Measurements from ENCODE around the gene NXF2B. TPM values are rescaled to one million over a fixed set of nuclear protein-coding genes. Genes with fewer than 3 reads are reported as not detected.
"Not testable (repeated sequence)": the region's sequence is repeated elsewhere in the genome, so short reads cannot be mapped to it uniquely, and the experiment has no call there.

Gene NXF2B, protein sequence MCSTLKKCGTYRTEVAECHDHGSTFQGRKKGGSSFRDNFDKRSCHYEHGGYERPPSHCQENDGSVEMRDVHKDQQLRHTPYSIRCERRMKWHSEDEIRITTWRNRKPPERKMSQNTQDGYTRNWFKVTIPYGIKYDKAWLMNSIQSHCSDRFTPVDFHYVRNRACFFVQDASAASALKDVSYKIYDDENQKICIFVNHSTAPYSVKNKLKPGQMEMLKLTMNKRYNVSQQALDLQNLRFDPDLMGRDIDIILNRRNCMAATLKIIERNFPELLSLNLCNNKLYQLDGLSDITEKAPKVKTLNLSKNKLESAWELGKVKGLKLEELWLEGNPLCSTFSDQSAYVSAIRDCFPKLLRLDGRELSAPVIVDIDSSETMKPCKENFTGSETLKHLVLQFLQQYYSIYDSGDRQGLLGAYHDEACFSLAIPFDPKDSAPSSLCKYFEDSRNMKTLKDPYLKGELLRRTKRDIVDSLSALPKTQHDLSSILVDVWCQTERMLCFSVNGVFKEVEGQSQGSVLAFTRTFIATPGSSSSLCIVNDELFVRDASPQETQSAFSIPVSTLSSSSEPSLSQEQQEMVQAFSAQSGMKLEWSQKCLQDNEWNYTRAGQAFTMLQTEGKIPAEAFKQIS
- not detected in 2 replicates for total RNA-seq
- 0.23 TPM in 1 of 2 replicates, not detected in the other for polyA plus RNA-seq

DNA sequence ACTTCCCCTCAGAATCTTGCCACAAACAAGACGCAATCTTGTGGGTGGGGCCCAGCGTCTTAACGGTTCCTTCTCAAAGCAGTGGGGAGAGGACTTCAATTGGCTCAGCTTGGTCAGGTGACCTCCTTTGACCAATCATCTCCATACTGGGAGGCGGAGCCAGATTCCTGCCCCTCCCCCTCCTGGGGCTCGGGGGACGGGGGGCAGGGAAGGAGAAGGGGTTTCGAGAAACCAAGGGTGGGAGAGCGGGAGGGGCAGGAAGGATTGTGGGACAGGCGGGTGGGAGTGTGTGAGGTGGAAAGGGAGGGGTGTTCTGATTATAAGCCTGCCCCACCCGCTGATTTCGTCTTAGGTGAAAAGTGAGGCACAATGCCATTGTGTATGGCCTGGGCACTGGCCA, at the start of gene NXF2B:
Gene NXF2B, minus strand, starts transcription at position 101 of the 400 bp plus-strand sequence. CDS start 59,972 bp downstream, outside the sequence.
- not testable (repeated sequence) for H3K4me3 ChIP-seq

DNA sequence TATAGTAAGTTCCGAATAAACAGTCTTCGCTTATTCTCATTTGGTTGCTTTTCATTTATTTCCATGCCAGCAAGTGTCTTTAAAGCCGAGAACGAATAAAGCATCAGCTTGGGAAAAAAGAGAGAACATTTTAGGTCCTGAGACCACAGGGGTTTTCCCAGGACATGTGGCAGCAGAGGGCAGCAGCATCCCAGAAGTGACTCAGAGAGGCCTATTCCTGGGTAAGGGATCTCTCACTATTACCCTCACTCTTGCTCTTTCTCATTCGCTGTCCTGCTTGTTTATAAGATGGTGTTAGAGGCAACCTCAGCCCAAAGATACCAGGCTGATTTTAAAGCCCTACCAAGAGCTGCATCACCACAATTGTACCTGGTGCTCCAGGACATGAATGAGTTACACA, 39.0 kb upstream of the NXF2B start:
- not testable (repeated sequence) for H3K9me3 ChIP-seq (ENCODE audit: low read depth); H3K36me3 ChIP-seq; H3K27me3 ChIP-seq; H3K4me3 ChIP-seq; H3K4me1 ChIP-seq (ENCODE audit: low read depth); DNase-seq (ENCODE audit: low read depth in 1 of 2, low spot score in 1 of 2); H3K27ac ChIP-seq

More for the DNA sequence above, at the start of gene NXF2B:
- not testable (repeated sequence) for H3K27ac ChIP-seq; DNase-seq (ENCODE audit: low read depth in 1 of 2, low spot score in 1 of 2); H3K9me3 ChIP-seq (ENCODE audit: low read depth); H3K27me3 ChIP-seq; H3K36me3 ChIP-seq; H3K4me1 ChIP-seq (ENCODE audit: low read depth)

DNA sequence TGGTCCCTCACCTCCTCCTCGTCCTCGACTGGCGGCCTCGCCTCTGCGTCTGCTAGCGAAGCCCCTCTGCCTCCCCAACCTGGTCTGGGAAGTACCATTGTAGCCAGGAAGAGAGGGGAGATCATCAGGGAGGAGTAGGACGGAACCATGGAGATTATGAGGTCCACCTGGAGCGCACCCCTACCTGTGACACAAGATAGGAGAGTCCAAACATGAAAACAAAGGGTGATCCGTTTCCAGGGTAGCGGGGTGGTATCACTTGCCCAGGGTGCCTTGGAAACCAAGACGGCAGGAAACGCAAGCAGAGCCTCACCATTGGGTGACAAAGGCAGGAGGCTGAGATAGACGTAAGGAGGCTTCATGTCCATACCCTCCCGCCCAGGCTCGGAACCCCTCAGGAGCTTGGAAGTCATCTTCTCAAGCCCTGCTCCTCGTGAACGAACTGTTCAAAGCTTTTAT, 32.0 kb upstream of the NXF2B start, which contains the start of gene TCP11X2:
Gene TCP11X2, minus strand, starts transcription at position 51 of the 459 bp plus-strand sequence.
- H3K4me1 ChIP-seq (ENCODE audit: low read depth); DNase-seq (ENCODE audit: low read depth in 1 of 2, low spot score in 1 of 2); H3K36me3 ChIP-seq; H3K27me3 ChIP-seq; H3K9me3 ChIP-seq (ENCODE audit: low read depth); H3K4me3 ChIP-seq; H3K27ac ChIP-seq: not testable (repeated sequence)

DNA sequence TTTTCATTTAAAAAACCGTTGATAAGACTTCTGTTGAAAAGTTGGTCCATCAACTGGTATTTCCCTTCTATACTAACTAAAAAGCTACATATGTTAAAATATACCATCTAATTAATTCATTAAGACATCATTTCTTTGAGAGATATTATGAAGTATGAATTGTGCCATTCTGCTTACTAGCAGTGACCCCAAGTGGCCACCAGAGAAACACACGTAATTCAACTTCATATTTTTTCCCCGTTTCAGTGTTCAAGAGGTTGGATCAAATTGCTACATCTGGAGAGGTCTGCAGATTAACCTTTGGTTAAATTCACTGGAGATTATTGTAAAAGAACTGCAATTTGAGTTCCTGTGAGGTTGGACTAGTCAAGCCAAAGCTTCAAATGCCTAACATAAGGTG, 30.4 kb upstream of the NXF2B start:
- H3K36me3 ChIP-seq; H3K27me3 ChIP-seq; DNase-seq (ENCODE audit: low read depth in 1 of 2, low spot score in 1 of 2); H3K4me3 ChIP-seq; H3K4me1 ChIP-seq (ENCODE audit: low read depth); H3K27ac ChIP-seq; H3K9me3 ChIP-seq (ENCODE audit: low read depth): not testable (repeated sequence)

DNA sequence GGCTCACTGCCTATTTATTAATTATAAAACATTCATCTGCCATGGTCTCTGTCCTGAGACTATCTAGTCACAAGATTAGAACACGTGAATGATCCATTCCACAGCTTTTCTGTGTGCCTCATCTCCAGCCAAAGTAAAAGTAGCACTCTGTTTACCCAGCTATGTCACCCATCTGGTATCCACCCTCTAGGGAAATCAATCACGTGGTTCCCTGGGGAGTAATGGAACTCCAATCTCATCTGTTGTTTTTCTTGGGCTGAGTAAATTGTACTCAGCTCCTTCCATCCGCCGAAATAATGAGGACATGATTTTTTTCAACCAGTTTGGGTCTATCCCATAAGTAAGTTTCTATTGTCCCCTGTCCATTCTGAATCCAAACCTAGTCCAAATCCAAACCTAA, 18.8 kb upstream of the NXF2B start:
- H3K4me3 ChIP-seq; H3K9me3 ChIP-seq (ENCODE audit: low read depth); H3K36me3 ChIP-seq; DNase-seq (ENCODE audit: low read depth in 1 of 2, low spot score in 1 of 2); H3K27ac ChIP-seq; H3K4me1 ChIP-seq (ENCODE audit: low read depth); H3K27me3 ChIP-seq: not testable (repeated sequence)

DNA sequence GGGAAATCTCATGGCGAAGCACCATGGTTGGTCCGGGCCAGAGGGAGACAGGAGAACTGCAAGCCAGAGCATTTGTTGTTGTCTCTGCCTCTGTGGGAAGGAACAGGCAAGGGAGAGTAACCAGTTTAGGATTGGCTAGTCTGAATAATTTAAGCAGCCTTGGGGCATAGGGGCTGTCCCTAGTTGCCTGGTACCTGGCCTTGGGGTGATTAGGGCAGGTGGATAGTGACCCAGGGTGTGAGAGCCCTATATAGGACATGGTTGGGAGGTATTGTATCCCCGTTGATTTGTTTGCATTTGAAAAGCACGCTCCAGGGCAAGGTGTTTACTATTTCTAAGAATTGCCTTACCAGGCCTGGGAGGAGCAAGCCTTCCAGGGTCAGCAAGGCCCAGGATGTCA, 25.3 kb downstream of the NXF2B start:
- not testable (repeated sequence) for H3K27ac ChIP-seq; DNase-seq (ENCODE audit: low read depth in 1 of 2, low spot score in 1 of 2); H3K4me3 ChIP-seq; H3K36me3 ChIP-seq; H3K4me1 ChIP-seq (ENCODE audit: low read depth); H3K9me3 ChIP-seq (ENCODE audit: low read depth); H3K27me3 ChIP-seq

DNA sequence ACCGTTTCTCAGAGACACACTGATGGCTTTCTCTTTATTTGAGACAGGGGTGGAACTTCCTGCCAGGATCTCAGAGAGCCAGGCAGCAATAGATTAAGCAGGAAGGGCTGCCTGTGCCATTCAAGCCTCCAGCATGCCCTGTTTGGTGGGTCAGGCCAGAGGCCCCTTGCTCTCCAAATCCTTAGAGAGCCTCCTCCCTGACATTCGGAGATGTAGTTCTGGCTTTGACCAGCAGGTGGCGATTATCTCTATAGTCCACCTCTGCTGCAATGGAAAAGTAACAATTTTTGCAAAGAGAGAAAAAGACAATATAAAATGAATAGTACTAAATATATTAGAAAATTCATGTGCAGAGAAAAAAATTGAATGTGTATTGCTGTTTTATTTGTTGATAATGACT, 93.9 kb downstream of the NXF2B start:
- H3K9me3 ChIP-seq (ENCODE audit: low read depth) = no peaks in the 10 kb centered on the region
- no peaks in the 10 kb centered on the region for H3K27me3 ChIP-seq
- no peak overlapping the region for H3K27ac ChIP-seq
- H3K4me1 ChIP-seq (ENCODE audit: low read depth) = no peaks in the 10 kb centered on the region
- no peak overlapping the region for H3K4me3 ChIP-seq
- peak; percentile 39 to 61 for DNase-seq (ENCODE audit: low read depth in 1 of 2, low spot score in 1 of 2)
- H3K36me3 ChIP-seq = no peaks in the 10 kb centered on the region
- TF ChIP-seq, protein P1, sequence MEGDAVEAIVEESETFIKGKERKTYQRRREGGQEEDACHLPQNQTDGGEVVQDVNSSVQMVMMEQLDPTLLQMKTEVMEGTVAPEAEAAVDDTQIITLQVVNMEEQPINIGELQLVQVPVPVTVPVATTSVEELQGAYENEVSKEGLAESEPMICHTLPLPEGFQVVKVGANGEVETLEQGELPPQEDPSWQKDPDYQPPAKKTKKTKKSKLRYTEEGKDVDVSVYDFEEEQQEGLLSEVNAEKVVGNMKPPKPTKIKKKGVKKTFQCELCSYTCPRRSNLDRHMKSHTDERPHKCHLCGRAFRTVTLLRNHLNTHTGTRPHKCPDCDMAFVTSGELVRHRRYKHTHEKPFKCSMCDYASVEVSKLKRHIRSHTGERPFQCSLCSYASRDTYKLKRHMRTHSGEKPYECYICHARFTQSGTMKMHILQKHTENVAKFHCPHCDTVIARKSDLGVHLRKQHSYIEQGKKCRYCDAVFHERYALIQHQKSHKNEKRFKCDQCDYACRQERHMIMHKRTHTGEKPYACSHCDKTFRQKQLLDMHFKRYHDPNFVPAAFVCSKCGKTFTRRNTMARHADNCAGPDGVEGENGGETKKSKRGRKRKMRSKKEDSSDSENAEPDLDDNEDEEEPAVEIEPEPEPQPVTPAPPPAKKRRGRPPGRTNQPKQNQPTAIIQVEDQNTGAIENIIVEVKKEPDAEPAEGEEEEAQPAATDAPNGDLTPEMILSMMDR (IDR thresholded peaks at IDR 0.05; ENCODE audit: low read depth, low read length) = peak; percentile 62

DNA sequence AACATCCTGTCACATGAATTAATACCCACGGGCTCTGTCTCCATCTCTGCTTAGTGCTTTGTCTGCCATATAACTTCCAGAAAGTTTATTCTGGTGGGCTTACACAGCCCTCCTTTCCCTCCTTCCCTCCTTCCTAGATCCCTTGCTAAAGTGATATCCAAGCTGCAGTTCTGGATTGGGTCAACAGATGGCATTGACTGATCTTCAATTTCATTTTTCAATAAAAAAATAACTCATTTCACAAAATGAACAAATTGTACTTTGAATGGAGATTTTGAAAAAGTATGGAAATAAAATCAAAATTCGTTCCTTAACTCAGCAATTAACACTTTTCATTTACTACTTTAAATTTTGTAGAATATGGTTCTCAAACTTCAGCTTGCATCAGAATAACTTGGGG, 97.9 kb downstream of the NXF2B start:
- H3K4me3 ChIP-seq = no peak overlapping the region
- H3K27me3 ChIP-seq = no peaks in the 10 kb centered on the region
- no peaks in the 10 kb centered on the region for H3K36me3 ChIP-seq
- no peaks in the 10 kb centered on the region for H3K9me3 ChIP-seq (ENCODE audit: low read depth)
- H3K27ac ChIP-seq = no peak overlapping the region
- DNase-seq (ENCODE audit: low read depth in 1 of 2, low spot score in 1 of 2) = no peak
- no peaks in the 10 kb centered on the region for H3K4me1 ChIP-seq (ENCODE audit: low read depth)
- TF ChIP-seq, protein P1 (IDR thresholded peaks at IDR 0.05; ENCODE audit: low read depth, low read length) = no peak
